D721Med (cell line): Measurements from ENCODE around the gene DLX5.

Experiments
- DNase-seq: peaks from one replicate; pipeline ENCODE4 v3.0.0; 2011; ENCODE audit warnings: low spot score; ENCODE audit not compliant: insufficient read length
- FAIRE-seq: peaks from 2 replicates; lab custom pipeline; 2011; peaks lifted over from hg19 to GRCh38; lab: Jason Lieb, UNC
- TF ChIP-seq, protein P1 (sequence below): IDR thresholded peaks from 2 replicates; pipeline ENCODE4 v1.5.1; 2012; ENCODE audit warnings: mild to moderate bottlenecking, control low read depth; ENCODE audit not compliant: insufficient read depth; ENCODE audit errors: missing control alignments

Gene DLX5

DNA sequence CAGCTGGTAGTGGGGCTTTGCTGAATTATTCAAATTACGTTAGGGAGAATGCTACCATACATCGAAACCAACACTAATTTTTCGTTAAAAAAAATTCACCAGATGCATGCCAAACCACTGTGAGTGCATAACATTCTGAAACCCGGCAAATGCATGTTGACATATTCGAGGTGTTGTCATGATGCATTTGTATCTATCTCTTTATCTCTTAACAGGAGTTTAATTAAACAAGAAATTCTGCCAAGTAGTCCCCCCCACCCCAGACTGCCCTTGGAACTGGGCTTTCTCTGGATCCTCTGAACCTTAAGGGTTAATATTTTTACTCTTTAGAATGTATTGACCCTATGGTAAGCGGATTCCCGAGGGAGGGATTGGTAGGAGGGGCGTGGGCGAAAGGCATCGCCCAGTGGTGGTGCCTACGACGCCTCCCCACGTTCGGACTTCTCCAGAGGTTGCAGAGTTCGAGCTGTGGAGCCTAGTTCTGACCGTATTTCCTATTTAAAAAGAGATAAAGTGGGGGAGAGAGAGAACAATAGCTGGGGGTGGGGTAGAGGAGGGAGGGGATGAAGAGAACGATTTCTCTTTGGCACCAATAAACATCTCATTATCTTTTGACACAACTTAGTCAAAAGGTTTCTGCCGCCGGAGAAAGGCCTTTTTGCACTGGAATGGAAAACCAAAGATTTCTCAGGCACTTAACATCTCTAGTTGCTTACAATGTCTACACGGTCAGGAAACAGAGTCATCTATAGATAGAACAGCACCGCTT, 12.1 kb downstream of the DLX5 start:
- DNase-seq: no peak
- no peak for FAIRE-seq
- TF ChIP-seq, protein P1, sequence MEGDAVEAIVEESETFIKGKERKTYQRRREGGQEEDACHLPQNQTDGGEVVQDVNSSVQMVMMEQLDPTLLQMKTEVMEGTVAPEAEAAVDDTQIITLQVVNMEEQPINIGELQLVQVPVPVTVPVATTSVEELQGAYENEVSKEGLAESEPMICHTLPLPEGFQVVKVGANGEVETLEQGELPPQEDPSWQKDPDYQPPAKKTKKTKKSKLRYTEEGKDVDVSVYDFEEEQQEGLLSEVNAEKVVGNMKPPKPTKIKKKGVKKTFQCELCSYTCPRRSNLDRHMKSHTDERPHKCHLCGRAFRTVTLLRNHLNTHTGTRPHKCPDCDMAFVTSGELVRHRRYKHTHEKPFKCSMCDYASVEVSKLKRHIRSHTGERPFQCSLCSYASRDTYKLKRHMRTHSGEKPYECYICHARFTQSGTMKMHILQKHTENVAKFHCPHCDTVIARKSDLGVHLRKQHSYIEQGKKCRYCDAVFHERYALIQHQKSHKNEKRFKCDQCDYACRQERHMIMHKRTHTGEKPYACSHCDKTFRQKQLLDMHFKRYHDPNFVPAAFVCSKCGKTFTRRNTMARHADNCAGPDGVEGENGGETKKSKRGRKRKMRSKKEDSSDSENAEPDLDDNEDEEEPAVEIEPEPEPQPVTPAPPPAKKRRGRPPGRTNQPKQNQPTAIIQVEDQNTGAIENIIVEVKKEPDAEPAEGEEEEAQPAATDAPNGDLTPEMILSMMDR: no peak

DNA sequence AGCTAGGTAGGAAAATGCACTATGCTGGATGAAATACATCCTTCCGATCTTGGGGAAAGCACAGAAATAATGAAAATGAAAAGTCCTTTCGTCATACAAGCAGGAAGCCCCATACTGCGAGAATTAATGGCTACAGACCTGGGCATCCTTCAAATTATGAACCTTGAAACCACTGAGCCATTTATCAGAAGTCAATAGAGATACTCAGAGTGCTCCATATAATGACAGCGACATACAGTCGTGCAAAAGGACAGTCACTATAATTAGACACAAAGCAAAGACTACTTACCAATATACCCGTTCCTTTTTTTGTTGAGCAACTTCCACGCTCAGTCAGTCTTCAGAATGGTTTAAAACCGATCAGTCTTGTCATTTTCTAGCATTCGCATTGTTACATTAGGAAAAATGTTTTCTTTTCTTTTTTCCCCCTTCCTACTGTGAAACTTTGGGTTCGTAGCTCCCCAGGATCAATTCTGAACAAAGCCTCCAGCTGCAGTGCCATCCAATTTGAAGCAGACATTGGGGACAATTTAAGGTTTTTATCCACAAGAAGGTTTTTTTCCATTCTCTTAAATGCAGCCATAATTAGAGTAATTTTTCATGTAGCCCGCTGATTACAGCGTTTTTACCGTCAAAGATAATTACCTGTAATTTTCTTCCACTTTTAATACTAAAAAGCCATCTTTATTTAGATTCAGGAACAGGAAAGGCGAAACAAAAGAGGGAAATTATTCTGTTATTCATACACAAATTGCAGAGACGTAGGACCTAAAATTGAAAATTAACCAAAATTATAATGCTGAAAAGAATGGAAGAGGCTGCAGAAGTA, 12.9 kb downstream of the DLX5 start:
- FAIRE-seq (no peak), DNase-seq (no peak)
- TF ChIP-seq, protein P1: no peak

GRCh38 chr7:97011104-97011503, 13.5 kb downstream of the DLX5 start:
- FAIRE-seq (no peak), DNase-seq (no peak)
- TF ChIP-seq, protein P1: no peak

DNA sequence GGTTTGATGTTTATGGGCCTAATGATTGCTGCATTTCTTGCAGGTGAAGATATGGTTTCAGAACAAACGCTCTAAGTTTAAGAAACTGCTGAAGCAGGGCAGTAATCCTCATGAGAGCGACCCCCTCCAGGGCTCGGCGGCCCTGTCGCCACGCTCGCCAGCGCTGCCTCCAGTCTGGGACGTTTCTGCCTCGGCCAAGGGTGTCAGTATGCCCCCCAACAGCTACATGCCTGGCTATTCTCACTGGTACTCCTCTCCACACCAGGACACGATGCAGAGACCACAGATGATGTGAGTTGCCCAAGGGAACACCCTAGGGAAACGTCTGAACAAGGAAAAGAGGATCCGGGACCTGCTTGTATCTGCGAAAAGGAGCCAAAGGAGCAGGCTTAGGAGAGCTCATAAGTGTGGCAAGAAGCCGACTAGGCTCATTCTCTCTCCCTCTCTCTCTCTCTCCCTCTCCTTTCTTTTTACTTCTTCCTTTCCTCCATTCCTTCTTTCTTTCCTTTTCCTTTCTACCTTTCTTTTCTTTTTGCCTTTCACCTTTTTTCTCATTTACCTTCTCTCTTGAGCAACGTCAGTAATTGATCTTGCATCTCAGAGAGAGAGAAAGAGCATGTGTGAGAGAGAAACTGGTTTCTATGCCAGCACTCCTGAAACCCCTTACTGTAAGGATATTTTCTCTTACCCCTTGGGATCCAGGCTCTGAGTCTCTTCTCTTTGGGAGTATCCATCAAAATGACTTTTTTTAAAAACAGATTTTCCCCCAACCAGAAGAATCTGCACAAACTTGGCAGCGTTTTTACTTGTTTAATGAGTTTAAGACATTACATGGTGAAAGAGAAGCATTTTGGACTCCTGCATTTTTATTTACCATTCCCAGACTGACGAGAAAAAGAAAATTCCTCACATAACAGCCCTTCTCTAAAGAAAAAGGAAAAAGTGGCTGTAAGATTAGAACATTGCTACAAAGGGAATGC, 14.6 kb downstream of the DLX5 start:
- no peak for FAIRE-seq
- no peak for DNase-seq
- TF ChIP-seq, protein P1: no peak

DNA sequence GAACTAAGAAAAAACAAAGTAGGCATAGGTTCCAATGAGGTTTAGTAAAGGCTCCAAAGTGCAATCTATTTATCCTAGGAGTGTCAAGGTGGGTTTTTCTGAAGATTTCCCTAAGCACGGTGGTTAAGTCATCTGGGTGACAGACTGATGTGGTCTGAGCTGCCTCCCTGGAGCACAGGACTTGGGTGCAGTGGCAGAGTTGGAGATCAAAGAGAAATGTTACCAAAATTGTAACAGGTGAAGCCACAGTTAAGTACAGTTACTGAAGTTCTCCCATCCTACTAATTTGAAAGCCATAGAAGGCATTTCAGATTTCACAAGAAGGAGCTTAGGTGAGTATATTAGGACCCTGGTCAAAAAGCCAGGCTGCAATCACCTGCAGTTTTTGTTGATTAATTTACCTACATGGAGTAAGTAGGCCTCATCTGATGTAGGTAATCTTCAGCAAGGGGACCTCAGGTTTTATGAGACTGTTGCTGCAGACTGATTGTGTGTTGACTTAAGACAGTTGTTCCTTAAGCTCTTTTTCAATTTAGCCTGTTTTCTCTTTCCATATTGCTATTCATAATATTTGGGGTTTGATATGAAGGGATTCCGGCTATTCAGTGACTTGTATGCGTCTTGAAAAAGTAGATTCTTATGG, 16.2 kb downstream of the DLX5 start:
- no peak for DNase-seq
- no peak for FAIRE-seq
- TF ChIP-seq, protein P1: no peak

- FAIRE-seq (no peak), DNase-seq (no peak)
- TF ChIP-seq, protein P1: no peak
Observed at GRCh38 chr7:97007583-97007861, 17.1 kb downstream of the DLX5 start.
